ENCODE data around the gene ACBD6.

The ACBD6 gene

DNA sequence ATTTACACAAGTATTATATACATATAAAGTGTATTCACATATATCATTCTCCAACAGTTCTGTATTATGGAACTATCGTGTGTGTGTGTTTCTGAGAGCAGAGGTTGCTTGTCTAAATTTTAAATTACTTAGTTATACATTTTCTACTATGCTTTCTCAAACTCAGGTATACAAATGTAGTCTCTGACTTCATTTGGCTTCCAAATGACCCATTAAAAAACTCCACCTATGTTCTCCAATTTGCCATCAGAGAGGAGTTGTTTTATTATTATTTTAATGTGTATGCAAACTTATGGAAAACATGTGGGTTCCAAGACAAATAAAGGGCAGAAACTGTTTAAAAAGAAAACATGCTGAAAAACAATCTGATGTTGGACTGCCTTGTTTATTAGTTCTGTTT lies 131.8 kb downstream of the ACBD6 start:
- no peak for DNase-seq (ENCODE audit: low spot score)

DNA sequence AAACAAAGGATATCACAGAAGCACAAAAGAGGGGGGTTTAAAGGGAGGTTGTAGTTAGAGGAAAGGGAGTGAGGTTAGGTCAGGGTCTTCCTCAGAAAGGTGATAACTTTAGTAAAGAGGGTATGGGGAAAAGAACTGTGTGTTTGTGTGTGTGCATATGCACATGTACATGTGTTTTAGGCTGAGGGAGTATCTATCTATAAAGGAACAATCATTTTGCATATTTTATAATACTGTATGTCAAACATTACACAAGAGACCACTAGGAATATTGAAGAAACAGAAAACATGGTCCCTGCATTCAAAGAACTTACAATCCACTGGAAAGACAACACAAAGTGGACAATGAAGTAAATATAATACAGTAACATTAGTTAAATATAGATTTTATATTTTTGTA lies 132.2 kb downstream of the ACBD6 start:
- DNase-seq (ENCODE audit: low spot score) = no peak

DNA sequence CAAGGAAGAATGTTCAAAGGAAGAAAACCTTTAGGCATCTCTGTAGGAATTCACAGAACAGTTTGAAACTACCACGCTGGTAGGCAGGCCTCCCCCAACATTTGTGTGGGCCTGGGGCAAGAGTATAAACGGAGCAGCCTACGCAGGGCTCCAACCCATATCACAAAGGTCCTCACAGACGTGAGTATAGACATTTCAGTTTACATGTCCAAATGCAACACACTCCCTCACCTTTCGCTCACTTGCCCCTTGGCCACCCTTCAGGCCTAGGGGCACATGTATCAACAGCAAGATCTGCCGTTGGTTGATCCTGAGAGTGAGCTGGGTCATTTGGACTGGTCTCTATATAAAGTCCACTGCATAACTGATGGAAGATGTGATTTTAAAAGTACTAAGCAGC lies 133.3 kb downstream of the ACBD6 start:
- DNase-seq (ENCODE audit: low spot score) = no peak

DNA sequence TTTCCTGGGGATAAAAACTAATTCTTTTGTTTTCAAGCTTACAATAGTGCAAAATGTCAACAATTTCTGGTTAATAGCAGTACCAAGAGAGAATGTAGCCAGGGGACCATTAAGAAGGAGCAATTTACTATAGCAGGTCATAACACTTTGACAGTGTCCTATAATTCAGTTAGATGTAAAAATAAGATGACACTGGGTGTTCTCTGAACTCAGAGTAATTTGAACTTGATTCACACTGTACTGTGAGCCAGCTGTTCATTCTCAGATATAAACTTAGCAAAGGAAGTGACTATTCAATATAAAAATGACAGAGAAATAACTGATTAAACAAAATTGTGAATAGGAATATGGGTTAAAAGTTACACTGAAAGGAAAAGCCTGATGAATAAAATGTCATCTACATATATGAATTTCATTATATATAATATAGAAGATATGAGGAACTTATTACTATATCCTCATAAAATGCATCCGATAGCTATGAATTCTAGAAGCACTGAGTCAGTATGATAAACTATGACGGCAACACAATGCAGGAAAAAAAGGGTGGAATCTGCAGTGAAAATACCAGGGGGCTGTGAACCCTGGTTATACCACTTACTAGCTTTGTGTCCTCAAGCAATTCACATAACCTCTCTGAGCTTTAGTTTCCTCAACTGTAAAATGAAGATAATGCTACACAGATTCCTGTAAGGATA lies 135.9 kb downstream of the ACBD6 start:
- no peak for DNase-seq (ENCODE audit: low spot score)

DNA sequence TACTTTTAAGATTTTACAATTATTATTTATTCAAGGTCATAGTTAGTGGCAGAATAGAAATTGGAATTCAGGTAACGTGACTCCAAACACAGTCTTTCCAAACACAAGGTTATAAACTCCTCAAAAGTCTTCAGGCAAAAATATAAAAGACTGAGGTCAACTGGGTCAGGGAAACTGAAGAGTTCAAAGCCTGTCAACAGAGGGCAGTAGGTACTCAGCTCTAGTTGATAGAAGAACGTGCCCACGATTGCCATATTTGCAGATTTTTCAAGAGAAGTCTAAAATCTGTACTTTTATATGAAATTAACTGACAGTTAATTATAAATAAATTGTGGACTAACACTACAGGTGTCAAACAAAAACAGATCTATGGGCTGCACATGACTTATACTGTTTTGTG lies 137.3 kb downstream of the ACBD6 start:
- DNase-seq (ENCODE audit: low spot score) = no peak

DNA sequence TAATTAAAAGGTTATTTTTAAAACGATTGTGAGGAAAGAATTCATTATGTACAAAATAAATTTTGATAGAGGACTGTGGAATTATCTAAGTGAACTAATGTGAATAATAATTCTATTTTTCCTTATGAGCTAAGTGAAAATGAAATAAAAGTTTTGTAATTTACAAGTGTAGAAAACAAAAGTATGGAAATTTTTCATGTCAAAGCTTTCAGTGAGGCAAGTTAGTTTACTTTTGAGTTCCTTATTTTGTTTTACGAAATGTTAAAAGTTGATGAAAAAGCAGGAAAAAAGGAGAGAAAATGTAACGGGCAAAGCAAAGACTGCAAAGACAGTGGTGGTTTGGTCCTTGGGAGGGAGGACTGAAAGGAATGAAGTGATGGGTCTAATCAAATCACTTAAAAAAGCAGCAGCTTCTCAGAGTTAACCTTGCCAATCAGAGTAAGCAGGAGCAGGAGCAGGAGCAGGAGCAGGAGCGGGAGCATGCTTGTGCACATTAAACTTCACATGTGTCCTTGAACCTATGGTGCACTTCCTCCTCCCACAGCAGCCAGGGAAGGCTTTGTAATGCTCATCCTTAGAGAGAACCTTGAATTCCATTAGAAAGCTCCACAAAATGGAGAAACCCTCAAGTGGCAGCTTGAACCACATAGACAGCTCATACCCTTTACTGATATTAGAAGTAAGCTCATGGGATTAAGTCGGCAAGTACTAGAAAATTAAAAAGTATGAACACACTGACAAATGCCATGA lies 139.0 kb downstream of the ACBD6 start:
- no peak for DNase-seq (ENCODE audit: low spot score)

DNA sequence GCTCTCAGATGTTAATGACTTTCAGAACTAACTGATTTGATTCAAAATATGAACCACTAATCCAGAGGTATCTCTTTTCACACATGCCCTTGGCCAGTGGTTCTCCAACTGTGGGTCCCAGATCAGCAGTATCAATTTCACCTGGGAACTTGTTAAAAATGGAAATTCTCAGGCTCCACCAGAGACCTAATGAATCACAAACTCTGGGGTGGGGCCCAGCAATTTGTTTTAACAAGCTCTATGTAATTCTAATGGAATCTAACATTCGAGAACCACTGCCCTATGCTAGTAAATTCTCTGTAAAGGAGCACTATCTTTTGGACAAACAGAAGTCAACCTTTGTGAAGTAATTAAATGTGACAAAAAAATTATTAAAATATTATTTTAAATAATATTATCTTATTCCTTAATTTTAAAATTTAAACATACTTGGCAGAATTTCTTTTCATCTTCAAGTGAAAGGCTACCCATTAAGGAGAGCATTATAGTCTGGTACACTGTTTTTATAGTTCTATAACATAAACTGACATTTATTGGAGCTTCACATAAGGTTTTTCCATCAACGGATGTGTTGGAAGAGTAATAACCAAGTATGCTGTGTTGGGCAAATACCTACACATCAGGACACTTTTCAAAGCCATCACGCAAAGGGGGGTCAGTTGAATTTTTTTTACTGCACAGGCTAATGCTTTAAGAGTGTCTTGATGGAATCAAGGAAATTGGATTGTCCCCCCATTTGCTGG lies 141.9 kb downstream of the ACBD6 start:
- DNase-seq (ENCODE audit: low spot score) = no peak

DNA sequence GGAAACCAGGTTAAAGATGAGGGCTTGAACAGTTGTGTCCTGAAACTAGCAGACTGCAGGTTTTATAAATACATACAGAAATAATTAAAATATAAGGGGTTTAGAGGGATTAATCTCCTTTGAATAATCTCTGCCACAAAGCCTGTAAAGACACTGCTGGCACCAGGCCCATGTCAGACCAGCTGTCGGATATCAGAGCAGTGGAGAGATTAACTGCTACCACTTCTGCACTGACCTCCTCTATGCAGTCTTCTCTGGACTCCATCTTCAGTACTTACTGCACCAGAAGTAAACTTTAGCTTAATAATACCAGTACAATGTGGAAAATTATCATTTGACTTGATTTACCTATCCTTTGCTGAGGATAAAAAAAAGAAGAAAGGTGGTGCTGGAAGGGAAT lies 143.7 kb downstream of the ACBD6 start:
- peak; percentile 5 for DNase-seq (ENCODE audit: low spot score)

DNA sequence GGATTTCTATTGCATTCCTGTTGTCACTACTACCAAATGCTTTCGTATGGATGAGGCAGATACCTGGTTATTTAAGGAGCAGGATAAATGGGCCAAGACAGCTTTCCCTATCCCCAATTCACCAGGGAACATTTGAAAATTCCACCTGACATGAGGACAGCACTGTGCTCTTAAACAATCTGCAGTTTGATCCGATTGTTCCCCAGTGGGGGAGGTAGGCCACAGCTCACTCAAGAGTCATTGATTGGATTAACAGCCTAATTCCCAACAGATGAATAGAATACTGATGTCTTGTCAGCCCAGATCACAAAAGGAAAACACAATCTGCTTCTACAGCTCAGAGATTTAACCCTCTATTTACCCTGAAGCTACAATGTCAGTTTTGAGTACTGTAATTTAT lies 148.4 kb downstream of the ACBD6 start:
- no peak for DNase-seq (ENCODE audit: low spot score)

DNA sequence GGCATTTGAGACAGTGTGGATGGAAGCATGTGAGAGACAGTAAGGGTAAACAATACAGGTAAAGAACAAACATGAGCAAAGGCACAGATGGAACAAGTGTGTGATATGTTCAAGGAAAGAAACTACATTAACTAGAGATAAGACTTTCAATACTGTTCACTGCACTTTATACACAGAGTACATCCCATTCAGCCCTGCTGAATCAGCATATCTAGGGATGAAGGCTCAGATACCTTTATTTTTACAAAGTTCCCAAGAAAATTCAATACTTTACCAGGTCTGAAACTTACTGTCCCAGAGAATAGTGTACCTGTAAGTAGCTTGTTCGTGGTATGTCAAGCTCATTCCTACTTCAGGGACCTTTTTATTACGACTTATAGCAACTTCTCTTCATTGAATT lies 149.8 kb downstream of the ACBD6 start:
- DNase-seq (ENCODE audit: low spot score) = no peak

DNA sequence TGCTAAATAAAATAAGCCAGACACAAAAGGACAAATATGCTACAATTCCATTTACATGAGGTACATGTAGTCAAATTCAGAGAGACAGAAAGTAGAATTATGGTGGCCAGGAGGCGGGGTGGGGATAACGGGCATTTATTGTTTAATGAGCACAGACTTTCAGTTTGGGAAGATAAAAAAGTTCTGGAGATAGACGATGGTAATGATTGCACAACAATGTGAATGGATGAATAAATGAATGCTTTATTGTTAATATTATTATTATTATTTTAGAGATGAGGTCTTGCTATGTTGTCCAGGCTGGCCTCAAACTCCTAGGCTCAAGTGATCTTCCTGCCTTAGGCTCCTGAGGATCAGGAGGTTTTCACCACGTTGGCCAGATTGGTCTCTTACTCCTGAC lies 150.4 kb downstream of the ACBD6 start:
- no peak for DNase-seq (ENCODE audit: low spot score)

DNA sequence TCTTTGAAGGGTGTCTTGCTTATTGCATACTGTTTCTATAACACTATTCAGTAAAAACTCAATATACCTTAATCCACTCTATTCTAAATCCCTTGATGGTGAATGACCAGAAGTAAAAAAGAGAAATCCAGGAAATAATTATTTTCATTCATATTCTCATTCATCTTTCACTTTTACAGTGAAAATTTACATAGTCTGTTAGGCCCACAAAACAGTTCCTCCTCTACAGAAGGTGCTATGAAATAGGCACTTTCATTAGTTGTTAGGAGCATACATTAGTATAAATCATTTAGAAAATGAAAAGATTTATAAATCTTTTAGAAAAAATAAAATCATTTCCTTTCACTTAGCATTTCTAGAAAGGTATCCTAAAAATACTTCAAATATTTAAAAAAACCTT lies 157.2 kb downstream of the ACBD6 start:
- DNase-seq (ENCODE audit: low spot score) = no peak

DNA sequence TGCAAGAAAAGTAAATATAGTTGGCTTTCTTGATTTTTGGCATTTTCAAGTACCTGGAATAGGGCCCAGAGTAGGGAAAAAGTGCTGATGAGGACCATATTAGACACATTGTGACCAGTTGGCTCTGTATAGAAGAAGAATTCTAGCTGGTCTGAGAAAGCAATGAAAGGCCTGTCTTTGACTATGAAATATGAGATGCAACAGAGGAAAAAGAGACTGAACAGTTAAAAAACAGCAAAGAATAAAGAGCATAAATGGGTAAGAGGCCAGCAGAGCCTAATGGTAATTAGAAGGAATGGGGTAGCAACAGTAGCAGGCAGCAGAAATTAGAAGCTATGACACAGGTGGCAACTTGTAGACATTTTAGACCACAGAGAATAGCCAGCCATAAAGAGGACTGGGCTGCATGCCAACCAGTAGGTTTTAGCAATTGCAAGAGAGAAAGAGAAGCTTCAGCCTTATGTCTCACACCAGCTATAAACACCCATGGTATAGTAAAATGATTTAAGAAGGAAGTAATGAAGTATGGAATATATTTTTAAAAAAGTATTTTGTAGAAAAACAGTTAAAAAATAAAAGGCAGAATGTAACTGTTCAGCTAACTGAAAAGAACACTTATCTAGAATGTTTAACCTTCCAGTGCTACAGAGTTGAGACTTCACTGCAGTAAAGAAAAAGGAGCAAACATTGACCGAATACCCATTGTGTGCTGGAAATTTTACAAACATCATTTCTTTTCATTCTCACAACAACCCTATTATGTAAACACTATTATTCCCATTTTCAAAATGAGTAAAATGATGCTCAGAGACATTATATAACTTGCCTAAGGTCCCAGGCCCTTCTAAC lies 158.2 kb downstream of the ACBD6 start:
- no peak for DNase-seq (ENCODE audit: low spot score)

DNA sequence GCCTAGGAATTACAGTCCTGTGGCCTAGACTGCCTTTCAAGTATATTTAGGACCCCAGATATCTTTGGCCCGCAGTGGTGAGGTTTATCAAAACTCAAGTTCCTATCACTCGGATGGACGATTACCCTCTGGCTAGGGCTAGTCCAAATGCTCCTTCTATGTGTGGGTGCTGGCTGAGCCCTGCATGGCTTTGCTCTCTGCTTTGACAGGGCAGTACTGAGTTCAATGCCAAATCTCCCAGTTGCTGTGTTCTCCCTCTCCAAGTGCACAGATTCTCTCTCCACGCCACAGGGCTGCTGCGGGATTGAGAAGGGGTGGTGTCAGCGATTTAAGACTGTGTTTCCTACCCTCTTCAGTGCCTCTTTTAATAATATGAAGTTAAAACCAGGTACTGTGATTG lies 175.3 kb downstream of the ACBD6 start:
- DNase-seq (ENCODE audit: low spot score) = no peak

DNA sequence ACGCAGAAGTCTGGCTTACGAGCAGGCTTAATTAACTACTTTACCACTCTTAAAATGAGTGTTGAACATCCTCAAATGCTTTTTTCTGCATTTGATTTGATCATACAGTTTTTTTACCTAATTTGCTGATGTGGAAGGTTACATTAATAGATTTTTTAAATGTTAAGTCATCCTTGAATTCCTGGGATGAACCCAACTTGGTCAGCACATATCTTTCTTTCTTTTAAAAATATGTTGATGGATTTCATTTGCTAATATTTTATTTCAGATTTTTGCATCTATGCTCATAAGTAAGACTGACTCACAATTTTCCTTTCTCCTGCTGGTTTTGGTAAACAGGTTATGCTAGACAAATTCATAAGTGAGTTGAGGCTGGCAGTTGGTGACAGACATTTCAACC lies 189.5 kb downstream of the ACBD6 start:
- DNase-seq (ENCODE audit: low spot score) = no peak

DNA sequence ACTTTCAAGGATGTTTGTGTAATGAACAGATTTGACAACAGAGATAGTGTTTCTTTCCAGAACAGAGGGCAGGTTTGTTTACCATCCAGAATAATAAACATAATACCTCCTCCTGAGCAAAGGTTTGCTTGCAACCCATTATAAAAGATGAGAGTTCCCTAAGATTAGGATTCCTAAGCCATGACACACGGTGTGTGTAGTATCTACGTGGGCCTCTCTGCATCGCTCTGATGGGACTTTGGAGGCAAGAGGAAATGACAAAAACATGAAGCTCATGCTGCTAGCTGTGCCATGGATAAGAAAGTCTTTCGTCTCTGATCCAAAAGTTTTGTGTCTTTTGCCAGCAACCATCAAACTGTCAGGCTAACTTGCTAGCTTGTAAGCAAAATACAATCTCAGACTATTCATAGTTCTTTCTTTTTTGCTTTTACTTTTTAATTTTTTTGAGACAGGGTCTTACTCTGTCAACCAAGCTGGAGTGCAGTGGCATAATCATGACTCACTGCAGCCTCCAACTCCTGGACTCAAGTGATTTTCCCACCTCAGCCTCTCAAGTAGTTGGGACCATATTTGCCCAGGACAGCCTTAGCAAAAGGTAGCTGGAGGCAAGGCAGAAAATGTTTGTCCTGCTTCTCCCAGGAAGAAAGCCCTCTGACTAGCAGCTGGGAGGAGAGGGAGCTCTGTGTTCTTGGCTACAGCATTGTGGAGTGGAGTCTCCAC lies 191.2 kb downstream of the ACBD6 start:
- DNase-seq (ENCODE audit: low spot score) = no peak

DNA sequence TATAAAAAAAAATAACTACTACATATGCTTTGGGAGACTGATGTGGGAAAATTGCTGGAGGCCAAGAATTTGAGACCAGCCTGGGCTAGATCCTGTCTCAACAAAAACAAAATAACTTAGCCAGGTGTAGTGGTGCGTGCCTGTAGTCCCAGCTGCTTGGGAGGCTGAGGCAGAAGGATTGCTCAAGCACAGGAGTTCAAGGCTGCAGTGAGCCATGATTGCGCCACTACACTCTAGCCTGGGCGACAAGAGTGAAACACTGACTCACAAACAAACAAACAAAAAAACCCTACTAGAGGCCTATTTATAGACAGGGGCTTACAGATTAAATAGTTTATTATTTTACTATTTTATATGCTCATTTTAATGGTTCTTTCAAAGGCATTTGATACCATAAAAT lies 192.3 kb downstream of the ACBD6 start:
- DNase-seq (ENCODE audit: low spot score) = no peak

DNA sequence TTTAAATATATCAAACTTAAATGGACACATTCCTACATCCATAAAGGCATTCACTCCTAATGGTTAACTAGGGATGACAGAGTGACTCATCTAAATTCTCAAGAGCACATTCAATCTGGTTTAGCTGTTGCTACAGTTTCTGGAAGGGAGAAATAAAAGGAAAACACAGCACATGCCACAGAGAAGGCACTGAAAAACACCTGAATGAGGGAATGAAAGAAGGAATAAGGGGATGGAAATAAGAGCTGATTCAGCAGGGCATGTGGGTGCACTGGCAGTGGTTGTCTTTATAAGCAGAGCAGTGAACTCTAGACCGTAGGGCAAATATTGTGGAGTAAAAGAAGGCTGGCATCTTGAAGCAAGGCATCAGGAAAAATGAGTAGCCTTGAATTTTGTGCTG lies 193.0 kb downstream of the ACBD6 start:
- no peak for DNase-seq (ENCODE audit: low spot score)

DNA sequence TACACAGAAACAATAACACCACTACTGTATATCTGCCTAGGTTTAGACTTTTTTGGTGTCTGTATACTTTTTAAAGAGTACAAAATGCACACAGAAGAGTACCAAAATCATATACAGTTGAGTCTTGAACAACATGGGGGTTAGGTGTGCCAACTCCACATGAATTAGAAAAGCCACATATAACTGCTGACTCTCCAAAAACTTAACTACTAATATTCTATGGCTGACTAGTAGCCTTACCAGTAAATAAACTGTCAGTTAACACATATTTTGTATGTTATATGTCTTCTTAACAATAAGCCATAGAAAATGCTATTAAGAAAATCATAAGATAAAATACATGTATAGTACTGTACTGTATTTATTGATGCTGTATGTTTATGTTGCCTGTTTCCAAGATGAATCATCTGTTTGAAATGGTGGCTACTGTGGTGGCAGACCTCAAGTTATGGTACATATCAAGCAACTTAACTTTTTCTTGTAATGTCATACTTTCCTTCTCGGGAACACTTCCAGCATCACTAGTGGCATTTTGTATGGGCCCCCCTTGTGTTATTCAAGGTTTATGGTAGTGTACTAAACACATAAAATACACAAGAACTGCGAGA lies 201.1 kb downstream of the ACBD6 start:
- no peak for DNase-seq (ENCODE audit: low spot score)

DNA sequence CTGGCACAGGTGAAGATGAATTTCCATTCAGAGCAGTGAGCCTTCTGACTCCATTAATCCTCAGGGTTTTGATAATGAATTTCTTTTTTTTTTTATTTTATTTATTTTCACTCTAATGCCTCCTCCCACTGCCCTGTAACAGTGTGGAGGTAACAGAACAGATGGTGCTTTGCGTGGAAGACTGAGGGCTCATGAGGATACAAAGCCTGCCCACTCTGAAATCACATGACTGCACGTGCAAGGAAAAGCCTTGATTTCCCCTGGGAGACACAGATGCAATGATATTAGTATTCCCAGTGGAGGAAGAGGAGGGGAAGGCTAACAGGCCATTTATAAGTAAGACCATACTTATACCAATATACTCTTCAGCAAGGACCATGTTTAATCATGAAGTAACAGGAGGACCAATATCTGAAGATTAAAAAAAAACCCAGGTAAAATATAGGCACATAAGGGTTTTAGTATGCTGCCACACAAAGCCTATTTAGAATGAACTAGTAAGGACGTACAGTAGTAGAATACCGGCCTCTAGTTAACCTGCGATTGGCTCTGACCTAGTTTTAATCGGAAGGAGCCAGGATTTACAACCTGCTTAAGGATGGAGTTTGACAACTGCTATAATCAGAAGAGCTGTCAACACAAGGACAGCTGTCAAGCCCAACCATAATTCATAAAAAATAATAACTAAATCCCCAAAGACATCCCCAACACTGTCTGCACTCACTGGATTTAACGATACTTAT lies 202.7 kb downstream of the ACBD6 start:
- no peak for DNase-seq (ENCODE audit: low spot score)
